GM03348 (cell line): Measurements from ENCODE around the gene CCL3.
"Not testable (repeated sequence)": the region's sequence is repeated elsewhere in the genome, so short reads cannot be mapped to it uniquely, and the experiment has no call there.

ENCODE experiments used
- DNase-seq: peaks from one replicate; pipeline ENCODE4 v3.0.0; 2012; ENCODE audit warnings: low spot score

CCL3 gene

DNA sequence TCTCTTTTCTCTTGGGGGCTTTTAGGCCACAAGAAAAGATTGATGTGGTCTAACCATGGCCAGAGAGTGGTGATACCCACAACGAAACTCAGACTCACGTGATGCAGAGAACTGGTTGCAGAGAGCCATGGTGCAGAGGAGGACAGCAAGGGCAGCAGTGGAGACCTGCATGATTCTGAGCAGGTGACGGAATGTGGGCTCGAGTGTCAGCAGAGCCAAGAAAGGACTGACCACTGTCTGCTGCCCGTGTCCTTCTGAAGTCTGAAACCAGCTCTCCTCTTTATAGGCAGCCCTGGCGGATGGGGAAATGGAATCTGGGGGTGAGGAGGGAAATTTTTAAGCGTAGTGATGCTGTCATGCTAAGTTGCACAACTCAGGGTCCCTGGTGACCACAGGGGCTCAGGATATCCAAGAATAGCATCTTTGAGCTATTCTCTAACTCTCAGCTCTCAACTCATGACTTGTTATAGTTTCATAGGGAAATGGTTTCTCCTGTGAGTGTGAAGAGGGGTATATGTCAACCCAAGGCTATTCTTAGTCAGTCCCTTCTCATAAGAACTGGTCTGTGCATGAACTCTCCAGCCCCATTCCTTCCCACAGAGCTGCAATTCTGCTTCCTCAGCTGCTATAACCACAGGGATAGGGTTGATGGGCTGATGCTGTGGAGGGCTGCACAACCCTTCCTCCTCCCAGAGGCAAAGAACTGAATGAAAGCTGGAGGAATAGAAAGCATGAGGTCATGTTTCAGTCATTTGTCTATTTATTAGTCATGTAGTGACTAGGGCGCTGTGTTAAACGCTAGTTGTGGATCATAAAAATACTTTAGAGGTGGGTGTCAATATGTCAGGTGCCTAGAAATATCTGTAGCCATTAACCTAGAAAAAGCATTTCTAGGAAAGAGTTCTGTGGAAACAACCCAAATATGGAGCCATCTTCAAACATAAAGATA lies at the start of gene CCL3:
Gene CCL3, minus strand, starts transcription at position 256 of the 949 bp plus-strand sequence. Its CDS starts 85 bp downstream, at position 171.
- DNase-seq: no peak

DNA sequence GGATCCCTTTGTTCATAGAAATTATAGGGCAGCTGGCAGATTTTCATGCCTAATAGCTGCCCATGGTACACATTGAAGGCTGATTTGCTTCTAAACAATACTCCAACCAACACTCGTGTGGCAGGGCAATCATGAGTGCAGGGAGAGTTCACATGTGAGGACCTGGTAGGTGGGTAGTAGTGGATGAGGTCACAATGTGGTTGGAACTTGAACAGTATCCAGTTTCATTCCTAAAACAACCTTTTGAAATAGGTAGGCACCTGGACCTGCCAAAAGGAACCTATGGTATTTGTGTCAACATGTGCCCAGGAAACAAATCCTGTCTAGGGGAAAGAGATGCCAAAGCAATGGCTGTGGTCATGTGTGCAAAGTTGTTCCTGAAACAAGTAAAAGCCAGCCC lies 46.5 kb upstream of the CCL3 start:
- no peak for DNase-seq

DNA sequence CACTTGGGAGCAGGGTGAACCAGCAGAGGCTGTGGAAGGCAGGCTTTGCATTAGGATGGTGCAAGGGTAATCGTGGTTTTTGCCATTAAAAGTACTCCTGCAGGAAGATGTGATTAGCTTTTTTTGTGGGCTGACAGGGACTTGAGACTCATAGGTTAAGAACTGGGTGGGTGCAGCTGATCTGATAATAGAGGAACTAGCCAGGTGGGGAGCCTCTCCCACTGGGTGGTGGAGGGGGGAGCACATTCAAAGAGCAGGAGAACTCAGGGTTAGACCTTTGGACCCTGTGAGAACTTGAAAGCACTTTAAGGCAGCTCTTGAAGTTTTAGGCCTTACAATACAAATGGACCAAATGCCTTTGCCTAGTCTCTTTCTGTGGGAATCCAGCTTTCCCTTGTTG lies 46.1 kb upstream of the CCL3 start:
- no peak for DNase-seq

DNA sequence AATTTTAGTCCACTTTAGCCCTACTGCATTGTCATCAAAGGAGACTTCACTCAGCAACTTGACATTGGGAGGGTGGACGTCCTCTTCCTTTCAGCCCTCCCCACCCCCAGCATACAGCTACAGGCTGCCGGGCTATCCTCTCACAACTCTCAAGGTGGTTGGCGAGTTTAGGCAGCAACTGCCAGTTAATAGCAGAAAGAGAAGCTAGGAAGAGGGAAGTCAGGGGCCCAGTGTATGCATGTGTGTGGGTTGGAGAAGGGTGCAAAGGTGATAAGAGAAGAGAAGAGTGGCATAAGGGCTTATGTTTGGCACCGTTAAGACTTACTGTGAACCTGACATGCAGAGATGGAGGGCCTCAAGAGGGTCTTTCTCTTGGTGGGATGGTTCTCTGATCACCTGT lies 45.5 kb upstream of the CCL3 start:
- DNase-seq: no peak

DNA sequence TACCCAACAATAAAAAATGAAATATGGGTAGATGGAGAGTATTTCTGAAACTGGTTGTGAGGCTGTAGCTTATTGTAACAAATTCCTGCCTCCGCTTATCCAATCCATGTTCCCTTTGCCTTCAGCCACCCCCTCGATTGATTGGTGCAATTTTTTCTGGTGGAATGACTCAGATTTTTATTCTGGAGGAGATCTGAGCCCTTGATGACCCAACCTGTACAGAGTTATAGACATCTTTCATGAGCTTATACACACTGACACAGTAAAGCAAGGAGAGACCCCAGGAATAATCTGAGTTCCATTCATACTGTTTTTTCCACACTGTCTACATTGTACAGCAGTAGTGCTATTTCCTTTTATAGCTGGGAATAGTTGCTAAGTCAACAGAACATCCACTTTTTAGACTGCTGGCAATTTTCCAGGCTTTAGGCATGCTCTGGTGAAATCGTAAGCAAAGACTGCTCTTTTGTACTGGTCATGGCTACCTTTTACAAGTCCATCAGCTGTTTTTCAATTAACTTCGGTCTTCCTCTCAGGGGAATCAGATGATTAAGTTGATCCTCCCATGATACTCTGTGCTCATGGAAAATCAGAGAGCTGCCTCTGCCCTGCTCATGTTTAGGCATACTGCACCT lies 43.8 kb upstream of the CCL3 start:
- no peak for DNase-seq

DNA sequence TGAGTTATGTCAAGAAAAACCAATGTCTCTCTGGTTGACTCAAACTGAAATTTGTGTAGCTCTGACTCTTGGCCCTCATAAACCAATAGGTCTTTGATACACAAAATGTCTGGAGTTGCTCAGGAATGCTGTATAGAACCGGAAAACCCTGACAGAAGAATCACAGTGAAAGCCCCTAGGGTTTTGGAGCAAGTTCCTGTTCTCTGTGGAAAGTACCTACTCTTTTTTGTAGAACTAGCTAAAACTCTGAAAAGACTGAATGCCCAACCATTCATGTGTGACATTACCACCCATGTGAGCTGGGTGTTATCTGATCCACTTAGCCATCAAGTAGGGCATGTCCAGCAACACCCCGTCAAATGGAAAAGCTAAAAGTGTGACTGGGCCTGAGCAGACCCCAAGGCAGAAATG lies 42.5 kb upstream of the CCL3 start:
- no peak for DNase-seq

DNA sequence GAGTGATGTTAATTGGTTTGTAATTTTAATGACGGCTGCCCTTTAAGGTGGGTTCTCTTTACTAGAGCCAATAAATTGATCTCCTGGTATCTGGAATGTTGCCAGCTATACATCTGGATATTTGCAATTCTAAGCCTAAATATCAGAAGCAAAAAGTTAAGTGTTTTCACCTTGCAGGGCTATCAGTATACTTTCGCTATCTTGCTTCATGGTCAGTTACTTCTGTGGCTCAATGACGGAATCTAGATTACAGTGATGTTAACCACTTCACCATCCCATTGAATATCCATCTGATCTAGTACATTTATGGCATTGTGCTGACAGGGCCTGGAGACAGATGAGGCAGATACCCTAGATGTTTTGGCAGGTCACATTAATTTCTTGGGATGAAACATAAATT lies 42.0 kb upstream of the CCL3 start:
- no peak for DNase-seq

DNA sequence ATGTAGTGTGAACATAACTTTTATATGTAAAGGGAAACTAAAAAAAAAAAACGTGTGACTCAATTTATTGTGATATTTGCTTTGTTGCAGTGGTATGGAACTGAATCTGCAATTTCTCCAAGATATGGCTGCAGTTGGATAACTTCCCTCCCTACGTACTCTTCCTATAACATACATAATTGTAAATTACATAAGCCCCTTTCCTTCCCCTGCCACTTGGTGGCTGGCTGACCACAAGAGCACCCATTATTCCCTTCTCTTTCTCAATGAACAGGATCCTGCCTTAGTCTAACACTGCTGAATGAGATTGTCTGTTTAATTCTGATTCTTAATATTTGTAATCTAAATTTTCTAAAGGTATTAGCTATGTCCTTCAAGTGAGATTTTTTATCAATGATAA lies 41.5 kb upstream of the CCL3 start:
- no peak for DNase-seq

DNA sequence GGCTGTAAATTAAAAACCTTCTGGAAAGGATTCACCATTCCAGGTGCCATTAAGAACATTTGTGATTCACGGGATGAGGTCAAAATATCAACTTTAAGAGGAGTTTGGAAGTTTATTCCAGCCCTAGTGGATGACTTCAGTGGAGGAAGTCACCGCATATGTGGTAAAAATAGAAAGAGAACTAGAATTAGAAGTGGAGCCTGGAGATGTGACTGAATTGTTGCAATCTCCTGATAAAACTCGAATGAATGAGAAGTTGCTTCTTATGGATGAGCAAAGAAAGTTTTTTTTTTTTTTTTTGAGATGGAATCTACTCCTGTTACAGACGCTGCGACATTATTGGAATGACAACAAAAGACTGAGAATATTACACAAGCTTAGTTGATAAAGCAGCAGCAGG lies 40.4 kb upstream of the CCL3 start:
- no peak for DNase-seq

DNA sequence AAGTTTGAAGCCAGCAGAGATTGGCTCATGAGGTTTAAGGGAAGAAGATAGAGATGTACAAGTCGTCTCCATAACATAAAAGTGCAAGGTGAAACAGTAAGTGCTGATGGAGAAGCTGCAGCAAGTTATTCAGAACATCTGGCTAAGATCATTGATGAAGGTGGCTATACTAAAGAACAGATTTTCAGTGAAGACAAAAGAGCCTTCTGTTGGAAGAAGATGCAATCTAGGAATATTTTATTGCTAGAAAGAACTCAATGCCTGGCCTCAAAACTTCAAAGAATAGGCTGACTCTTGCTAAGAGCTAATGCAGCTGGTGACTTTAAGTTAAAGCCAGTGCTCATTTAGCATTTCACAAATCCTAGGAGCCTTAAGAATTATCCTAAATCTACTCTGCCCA lies 39.7 kb upstream of the CCL3 start:
- DNase-seq: no peak

DNA sequence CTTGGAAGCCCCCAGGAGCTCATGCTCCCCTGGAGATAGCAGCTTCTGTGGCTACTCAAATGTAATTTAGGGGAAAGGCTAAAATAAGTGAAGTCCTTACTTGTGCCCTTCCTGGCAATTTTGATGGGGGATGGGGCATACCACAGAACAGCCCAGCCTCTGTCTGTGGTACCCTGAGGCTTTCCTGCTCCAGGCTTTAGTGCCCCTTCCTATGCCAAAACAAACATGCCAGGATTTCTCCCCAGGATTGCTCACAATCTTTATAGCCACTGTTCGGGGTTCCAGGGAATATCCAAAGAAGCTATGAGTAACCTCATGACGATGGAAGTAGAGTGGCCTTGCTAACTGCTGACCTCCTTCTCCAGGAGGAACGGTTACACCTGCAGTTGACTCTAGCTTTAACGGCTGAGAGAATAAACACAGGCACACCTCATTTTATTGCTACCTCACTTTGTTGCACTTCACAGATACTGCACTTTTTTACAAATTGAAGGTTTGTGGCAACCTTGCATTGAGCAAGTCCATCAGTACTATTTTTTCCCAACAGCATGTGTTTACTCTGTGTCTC lies 38.6 kb upstream of the CCL3 start:
- DNase-seq: no peak

DNA sequence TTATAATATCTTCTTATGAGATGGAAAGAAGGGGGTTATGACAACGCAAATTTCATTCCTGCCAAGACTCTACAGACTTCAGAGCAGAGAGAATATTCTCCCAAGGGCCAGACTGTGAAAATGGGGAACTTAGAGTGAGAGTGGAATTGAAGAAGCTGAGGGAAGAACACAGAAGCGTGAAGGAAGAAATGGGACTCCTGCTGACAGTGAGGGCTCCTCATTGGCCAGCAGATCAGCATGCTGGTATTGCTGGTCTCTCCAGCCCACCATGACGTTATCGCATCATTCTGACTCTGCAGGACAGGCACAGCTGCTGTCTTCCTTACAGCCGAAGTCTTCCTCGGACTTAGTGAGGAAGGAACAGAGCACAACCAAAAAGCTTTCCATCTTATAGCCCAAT lies 38.0 kb upstream of the CCL3 start:
- no peak for DNase-seq

DNA sequence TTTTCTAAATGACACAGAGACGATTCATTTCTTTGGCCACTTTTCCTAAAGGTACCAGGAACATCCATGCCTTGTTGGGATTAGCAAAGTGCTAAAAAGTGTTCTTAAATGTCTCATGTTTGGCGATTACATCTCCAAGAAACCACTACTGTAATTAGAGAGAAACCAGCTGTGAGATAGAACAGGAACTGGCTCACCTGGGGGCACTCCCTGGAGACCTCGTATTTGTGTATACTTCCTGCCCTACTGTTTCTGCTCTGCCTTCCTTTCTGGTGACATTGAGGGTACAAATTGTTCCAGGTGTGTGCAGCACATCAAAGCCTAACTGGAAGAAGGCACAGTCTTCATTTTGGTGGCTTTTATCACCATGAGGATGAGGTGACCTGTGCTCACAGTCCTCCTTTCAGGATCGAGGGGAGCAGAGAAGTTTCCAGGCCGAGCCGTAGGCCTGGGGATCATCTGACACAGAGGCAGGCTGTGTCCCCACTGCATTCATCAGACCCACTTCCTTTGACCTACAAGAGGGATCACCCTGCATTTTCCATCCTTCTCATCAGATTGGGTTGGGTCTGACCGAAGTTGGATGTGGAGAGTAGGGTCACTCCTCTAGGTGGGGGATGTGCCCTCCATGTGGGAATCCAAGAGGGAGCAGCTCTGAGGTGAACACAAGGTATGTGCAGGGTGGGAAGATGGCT lies 37.4 kb upstream of the CCL3 start:
- DNase-seq: no peak

DNA sequence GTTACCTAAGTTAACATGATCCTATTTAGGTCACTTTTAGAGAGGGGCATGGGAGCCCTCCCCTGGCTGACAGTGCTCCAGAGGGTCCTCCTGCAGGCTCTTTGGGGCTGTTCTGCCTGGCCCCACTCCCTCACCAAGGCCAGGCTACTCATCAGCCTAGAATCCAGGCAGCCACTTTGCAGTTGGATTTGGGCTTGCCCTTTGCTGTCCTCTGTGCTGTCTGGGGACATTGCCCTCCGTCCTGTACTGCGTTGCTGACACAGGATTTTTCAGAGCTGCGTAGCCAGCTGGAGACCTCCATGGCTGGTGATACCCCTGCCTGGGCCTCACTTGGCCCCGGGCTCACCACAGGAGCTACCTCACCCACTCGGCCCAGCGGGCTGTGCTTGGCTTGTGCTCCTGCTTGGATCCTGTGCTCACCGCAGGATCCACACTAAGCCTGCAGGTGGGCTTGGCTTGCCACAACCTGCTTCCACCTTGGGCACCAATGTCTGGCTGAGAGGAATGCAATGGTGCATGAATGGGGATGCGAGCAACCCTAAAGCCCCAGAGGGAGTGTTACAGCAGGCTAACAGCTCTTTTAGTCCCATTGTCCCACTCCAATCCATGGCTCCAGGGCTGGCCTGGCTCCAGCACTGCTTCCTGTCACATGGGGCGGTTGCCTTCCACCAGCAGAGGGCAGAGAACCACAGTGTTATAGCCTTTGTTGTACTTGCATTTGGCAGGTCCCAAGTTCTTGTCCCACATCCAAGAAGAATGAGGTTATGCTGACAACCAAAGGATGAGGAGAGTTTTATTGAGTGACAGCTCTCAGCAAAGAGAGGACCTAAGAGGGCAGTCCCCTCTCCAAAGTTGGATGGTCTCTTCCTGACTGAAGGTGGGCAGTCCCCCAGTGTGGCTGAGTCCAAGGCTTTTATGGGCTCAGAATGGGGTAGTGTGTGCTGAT lies 35.2 kb upstream of the CCL3 start:
- no peak for DNase-seq

DNA sequence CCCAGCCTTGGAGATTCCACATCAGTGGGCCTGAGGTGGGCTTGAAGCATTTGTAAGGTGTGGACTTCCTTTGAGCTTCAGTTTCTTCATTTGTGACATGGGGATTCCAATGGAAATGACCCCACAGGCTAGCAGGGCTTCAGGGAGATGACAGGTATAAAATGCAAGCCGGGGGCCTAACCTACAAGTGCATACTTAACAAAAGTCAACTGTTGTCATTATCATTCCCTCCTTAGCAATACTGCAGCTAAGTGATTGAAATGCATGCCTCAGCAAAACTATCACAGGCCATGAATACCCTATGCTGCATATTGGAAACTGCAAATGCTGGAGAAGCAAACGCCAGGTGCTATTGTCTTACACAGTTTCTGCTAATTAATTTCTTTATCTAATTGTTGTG lies 33.5 kb upstream of the CCL3 start:
- no peak for DNase-seq

DNA sequence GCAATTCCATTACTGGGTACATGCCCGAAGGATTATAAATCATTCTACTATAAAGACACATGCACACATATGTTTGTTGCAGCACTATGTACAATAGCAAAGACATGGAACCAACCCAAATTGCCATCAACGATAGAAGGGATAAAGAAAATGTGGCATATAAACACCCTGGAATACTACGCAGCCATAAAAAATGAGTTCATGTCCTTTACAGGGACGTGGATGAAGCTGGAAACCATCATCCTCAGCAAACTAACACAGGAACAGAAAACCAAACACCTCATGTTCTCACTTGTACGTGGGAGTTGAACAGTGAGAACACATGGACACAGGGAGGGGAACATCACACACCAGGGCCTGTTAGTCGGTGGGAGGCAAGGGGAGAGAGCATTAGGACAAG lies 31.2 kb upstream of the CCL3 start:
- DNase-seq: not testable (repeated sequence)

DNA sequence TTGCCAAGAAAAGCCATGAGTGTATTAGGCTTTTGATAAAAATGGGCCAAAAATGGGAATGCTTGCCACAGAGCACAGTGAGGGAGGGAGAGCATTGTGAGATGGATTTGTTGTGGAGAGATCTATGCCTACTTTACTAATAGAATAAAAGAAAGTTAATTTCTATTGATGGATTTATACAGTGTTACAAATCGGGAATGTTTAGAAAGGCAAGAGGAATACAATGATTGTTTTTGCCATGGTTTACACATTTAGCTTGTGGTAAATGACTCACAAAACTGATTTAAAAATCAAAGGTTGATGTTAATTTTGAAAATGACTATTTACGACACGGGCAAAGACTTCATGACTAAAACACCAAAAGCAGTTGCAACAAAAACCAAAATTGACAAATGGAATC lies 30.3 kb upstream of the CCL3 start:
- no peak for DNase-seq

DNA sequence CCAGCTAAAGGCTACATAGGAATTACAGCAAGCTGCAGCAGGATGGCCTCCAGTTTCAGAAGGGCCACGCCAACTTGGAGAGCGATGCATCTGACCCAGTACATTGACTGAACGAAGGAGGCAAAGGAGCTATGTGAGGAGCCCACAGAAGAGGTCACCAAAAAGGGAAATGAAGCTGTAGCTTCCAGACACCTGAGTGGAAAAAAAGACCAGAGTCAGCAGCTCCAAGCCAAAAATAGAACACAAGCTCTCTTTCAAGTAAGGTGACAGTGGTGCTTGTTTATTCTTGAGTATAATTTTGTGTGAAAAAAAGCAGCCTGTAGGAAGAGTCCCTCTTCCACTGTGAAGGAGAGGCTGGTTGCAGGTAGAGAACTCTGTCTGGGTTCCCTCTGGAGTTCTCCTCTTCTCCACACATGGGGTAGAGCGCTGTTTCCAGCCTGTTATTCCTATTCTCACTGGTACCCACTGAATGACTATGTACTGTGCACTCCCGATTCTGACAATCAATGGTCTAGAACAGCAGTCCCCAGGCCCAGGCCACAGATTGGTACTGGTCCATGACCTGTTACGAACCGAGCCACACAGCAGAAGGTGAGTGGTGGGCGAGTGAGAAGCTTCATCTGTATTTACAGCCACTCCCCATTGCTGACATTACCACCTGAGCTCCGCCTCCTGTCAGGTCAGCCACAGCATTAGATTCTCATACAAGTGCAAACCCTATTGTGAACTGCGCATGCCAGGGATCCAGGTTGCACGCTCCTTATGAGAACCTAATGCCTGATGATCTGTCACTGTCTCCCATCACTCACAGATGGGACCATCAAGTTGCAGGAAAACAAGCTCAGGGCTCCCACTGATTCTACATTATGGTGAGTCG lies 28.8 kb upstream of the CCL3 start:
- DNase-seq: no peak

DNA sequence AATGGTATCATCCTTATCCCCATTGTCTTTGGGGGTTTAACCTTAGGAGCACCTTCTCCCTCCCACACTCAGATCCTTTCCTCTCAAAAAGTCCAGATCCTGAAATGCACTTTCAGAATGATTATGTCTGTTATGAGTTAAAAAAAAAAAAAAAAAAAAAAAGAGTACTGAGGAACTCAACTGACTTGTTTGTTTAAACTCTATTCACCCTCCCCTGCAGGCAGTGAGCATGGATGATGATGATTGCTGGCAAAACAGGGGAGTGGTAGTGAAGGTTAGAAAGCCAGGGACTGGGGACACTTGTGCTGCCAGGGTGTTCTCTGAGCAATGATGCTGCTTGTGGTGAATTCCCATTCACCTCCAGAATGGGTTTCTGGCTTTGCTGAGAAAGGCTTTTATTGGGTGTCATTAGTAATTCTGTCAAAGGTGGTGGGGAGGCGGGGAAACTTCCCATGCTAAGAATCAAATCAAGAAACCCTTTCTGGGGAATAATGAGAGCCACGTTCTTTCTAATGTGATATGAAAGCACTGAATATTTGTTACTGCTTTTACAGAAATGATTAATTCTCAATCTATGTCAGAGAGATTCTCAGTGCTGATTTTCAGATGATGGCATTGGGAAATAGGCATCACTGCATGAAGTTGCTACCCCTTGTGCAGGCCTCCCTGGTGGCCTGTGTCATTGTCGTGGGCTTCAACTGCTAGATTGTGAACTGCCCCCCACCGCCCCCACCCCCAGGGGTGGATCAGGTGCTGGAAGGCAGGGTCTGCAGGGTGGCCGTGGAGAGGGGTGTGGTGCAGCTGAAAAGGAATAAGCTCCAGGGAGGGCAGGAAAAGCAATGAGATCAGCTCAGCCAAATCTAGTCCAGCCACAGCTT lies 27.8 kb upstream of the CCL3 start:
- no peak for DNase-seq

DNA sequence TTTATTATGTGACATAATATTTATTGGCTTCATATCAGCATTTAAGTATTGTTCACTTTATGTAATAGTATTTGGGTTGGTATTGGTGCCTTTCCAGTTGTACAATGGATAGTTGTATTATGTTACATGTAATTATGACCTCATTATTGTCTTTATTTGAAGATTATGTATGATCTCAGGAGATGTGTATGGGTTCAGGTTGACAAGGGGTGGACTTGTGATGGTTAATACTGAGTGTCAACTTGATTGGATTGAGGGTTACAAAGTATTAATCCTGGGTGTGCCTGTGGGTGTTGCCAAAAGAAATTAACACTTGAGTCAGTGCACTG lies 25.7 kb upstream of the CCL3 start:
- not testable (repeated sequence) for DNase-seq
